PFSK-1 (cell line): Measurements from ENCODE around the gene PFDN4.

Experiments
- POLR2AphosphoS5 ChIP-seq: IDR thresholded peaks from 2 replicates; pipeline ENCODE4 v1.6.1; 2012; ENCODE audit warnings: low read depth, mild to moderate bottlenecking, control low read depth, low read length, moderate library complexity
- TAF1 ChIP-seq: IDR thresholded peaks from 2 replicates; pipeline ENCODE4 v1.6.1; 2012; ENCODE audit warnings: low read length, control low read depth, borderline replicate concordance; ENCODE audit not compliant: insufficient read depth

DNA sequence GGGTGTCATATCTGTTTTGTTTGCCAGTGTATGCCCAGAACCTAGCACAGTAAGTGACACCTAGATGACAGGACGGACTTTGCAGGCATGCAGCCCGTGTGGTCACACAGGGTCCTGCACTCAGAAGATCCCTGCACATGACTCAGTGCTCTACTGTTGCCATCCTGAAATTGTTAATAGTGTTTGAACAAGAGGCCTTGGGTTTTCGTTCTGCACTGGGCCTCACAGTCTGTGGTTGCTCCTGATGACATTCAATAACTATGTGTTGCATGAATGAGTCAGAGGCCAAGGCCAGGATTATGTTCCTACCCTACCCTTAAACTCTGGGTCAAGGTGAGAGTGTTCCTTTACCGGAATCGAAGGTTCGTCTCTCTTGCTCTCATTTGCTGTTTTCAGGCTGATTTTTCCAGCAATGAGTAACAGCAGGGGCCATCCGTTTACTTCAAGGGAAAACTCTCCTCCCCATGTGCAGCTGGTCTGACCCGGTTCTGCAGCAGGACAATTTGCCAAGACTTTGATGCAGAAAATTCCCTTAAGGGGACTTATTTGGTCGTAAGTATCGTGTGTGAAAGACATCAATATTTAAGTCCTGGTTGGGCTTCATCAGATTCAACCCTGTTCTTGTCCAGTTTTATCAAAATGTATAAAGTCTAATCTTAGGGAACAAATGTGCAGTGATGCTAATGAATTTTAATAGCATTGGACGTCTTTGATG, 13.0 kb upstream of the PFDN4 start:
- TF ChIP-seq TAF1 (no peak), POLR2AphosphoS5 (no peak)
